H9 (cell line): ENCODE measurements around the gene HCAR1. TPM values are rescaled to one million over a fixed set of nuclear protein-coding genes. Genes with fewer than 3 reads are reported as not detected.
A peak's percentile ranks its signal among the peaks of the same experiment; 100 is the strongest.
"Not testable (repeated sequence)": the region's sequence is repeated elsewhere in the genome, so short reads cannot be mapped to it uniquely, and the experiment has no call there.

Experiments
- DNase-seq: peaks from one replicate; pipeline ENCODE4 v3.0.0-alpha.2; 2017
- H2AFZ ChIP-seq: one replicate; pipeline ENCODE4 v1.6.1; 2013; ENCODE audit warnings: mild to moderate bottlenecking, low read length, control low read depth, moderate library complexity
- H2AK5ac ChIP-seq: 2 replicates; pipeline ENCODE4 v1.6.1; 2013; ENCODE audit warnings: low read length, control low read depth, mixed read lengths; ENCODE audit not compliant: insufficient read length
- H2BK120ac ChIP-seq: one replicate; pipeline ENCODE4 v1.6.1; 2013; ENCODE audit warnings: low read depth, mild to moderate bottlenecking, low read length, control low read depth, inconsistent platforms; ENCODE audit not compliant: poor library complexity, severe bottlenecking
- H2BK12ac ChIP-seq: 2 replicates; pipeline ENCODE4 v1.6.1; 2013; ENCODE audit warnings: low read length, control low read depth, mixed read lengths, low read depth; ENCODE audit not compliant: insufficient read length
- H2BK15ac ChIP-seq: 2 replicates; pipeline ENCODE4 v1.6.1; 2013; ENCODE audit warnings: low read depth, low read length, control low read depth
- H2BK20ac ChIP-seq: one replicate; pipeline ENCODE4 v1.6.1; 2013; ENCODE audit warnings: low read depth, mild to moderate bottlenecking, low read length, control low read depth, inconsistent platforms; ENCODE audit not compliant: poor library complexity, severe bottlenecking
- H2BK5ac ChIP-seq: 2 replicates; pipeline ENCODE4 v1.6.1; 2013; ENCODE audit warnings: low read length, control low read depth, mixed read lengths; ENCODE audit not compliant: insufficient read length
- H3K14ac ChIP-seq: 2 replicates; pipeline ENCODE4 v1.6.1; 2013; ENCODE audit warnings: low read length, control low read depth; ENCODE audit not compliant: insufficient read depth
- H3K18ac ChIP-seq: 2 replicates; pipeline ENCODE4 v1.6.1; 2013; ENCODE audit warnings: low read depth, mild to moderate bottlenecking, mixed read lengths, low read length, control low read depth; ENCODE audit not compliant: insufficient read length
- H3K23ac ChIP-seq: 2 replicates; pipeline ENCODE4 v1.6.1; 2013; ENCODE audit warnings: low read length, control low read depth, mixed read lengths, low read depth; ENCODE audit not compliant: insufficient read length
- H3K23me2 ChIP-seq: 2 replicates; pipeline ENCODE4 v1.6.1; 2013; ENCODE audit warnings: low read depth, mild to moderate bottlenecking, mixed read lengths, low read length, control low read depth; ENCODE audit not compliant: insufficient read length, poor library complexity, severe bottlenecking
- H3K27ac ChIP-seq: 2 replicates; pipeline ENCODE4 v1.5.1; 2013; ENCODE audit warnings: low read length, control low read depth, mixed read lengths, low read depth; ENCODE audit not compliant: insufficient read length
- H3K27me3 ChIP-seq: 2 replicates; pipeline ENCODE4 v1.6.1; 2013; ENCODE audit warnings: low read length, control low read depth, inconsistent platforms; ENCODE audit not compliant: insufficient read depth
- H3K4ac ChIP-seq: 2 replicates; pipeline ENCODE4 v1.6.1; 2013; ENCODE audit warnings: low read depth, mild to moderate bottlenecking, control low read depth, inconsistent platforms, low read length, moderate library complexity
- H3K4me1 ChIP-seq: 2 replicates; pipeline ENCODE4 v1.6.1; 2013; ENCODE audit warnings: low read length, control low read depth, inconsistent platforms; ENCODE audit not compliant: insufficient read depth
- H3K4me2 ChIP-seq: 2 replicates; pipeline ENCODE4 v1.6.1; 2013; ENCODE audit warnings: low read length, control low read depth, mixed read lengths; ENCODE audit not compliant: insufficient read length, insufficient read depth
- H3K56ac ChIP-seq: 2 replicates; pipeline ENCODE4 v1.6.1; 2013; ENCODE audit warnings: low read depth, mild to moderate bottlenecking, mixed read lengths, low read length, control low read depth; ENCODE audit not compliant: insufficient read length
- H3K79me1 ChIP-seq: 2 replicates; pipeline ENCODE4 v1.6.1; 2013; ENCODE audit warnings: low read depth, mild to moderate bottlenecking, moderate library complexity, low read length, control low read depth, inconsistent platforms; ENCODE audit not compliant: insufficient read depth, poor library complexity, severe bottlenecking
- H3K79me2 ChIP-seq: 2 replicates; pipeline ENCODE4 v1.6.1; 2013; ENCODE audit warnings: low read length, control low read depth, inconsistent platforms; ENCODE audit not compliant: insufficient read depth
- H3K9ac ChIP-seq: 2 replicates; pipeline ENCODE4 v1.6.1; 2013; ENCODE audit warnings: low read length, control low read depth, mixed read lengths; ENCODE audit not compliant: insufficient read length; ENCODE audit errors: extremely low read depth
- H3K9me3 ChIP-seq: one replicate; pipeline ENCODE4 v1.6.1; 2013; ENCODE audit warnings: low read depth, low read length, inconsistent platforms; ENCODE audit not compliant: control insufficient read depth
- H3T11ph ChIP-seq: one replicate; pipeline ENCODE4 v1.6.1; 2013; ENCODE audit warnings: mild to moderate bottlenecking, low read length, control low read depth, inconsistent platforms
- H4K20me1 ChIP-seq: one replicate; pipeline ENCODE4 v1.6.1; 2013; ENCODE audit not compliant: control insufficient read depth, insufficient read length, insufficient read depth
- H4K5ac ChIP-seq: 2 replicates; pipeline ENCODE4 v1.6.1; 2013; ENCODE audit warnings: low read depth, mild to moderate bottlenecking, mixed read lengths, low read length, control low read depth; ENCODE audit not compliant: insufficient read length
- H4K8ac ChIP-seq: replicated peaks from 2 replicates; pipeline ENCODE4 v1.6.1; 2013; ENCODE audit warnings: low read length, control low read depth, mixed read lengths, low read depth; ENCODE audit not compliant: insufficient read length
- H4K91ac ChIP-seq: 2 replicates; pipeline ENCODE4 v1.6.1; 2013; ENCODE audit warnings: low read depth, mild to moderate bottlenecking, moderate library complexity, mixed read lengths, low read length, control low read depth; ENCODE audit not compliant: insufficient read length
- H3K27ac Mint-ChIP-seq, 3 experiments: 2 replicates in 2 of 3; 3 replicates in 1 of 3; pipeline ENCODE4 v1.8.0; 2020 to 2021; ENCODE audit warnings: mixed read lengths in 3 of 3, mild to moderate bottlenecking in 1 of 3, moderate library complexity in 1 of 3
- H3K27me3 Mint-ChIP-seq: 2 replicates; pipeline ENCODE4 v1.8.0; 2021; ENCODE audit warnings: low read depth, mild to moderate bottlenecking, moderate library complexity, mixed read lengths
- H3K36me3 Mint-ChIP-seq, 3 experiments: 2 replicates in 2 of 3; 3 replicates in 1 of 3; pipeline ENCODE4 v1.8.0; 2020 to 2021; ENCODE audit warnings: low read depth in 3 of 3, mixed read lengths in 3 of 3; ENCODE audit not compliant: insufficient read depth in 1 of 3
- H3K4me1 Mint-ChIP-seq, 2 experiments: 2 replicates each; pipeline ENCODE4 v1.8.0; 2020; ENCODE audit warnings: mixed read lengths in 2 of 2
- H3K4me3 Mint-ChIP-seq, 2 experiments: 2 replicates in 1 of 2; 3 replicates in 1 of 2; pipeline ENCODE4 v1.8.0; 2020 to 2021; ENCODE audit warnings: mild to moderate bottlenecking in 2 of 2, mixed read lengths in 2 of 2, moderate library complexity in 1 of 2
- H3K9me3 Mint-ChIP-seq, 2 experiments: 2 replicates in 1 of 2; 3 replicates in 1 of 2; pipeline ENCODE4 v1.8.0; 2020; ENCODE audit warnings: mild to moderate bottlenecking in 2 of 2, mixed read lengths in 2 of 2, moderate library complexity in 1 of 2
- whole genome bisulfite sequencing: extraction: QIAGEN DNeasy Blood & Tissue Kit; methylation state at CpG from one replicate; pipeline ENCODE4 v1.1.7; 2013; ENCODE audit warnings: missing lambda C conversion rate, low lambda C conversion rate, mixed read lengths; ENCODE audit not compliant: insufficient read length; ENCODE audit errors: extremely low coverage; 5-methylcytosine and 5-hydroxymethylcytosine counted together
- total RNA-seq: library from RNA; stranded (reverse); gene quantifications from 2 replicates; pipeline ENCODE4 v1.2.1, GENCODE V29; 2021
- TF ChIP-seq, protein P1 (sequence below): fragments of 200-600 bp; sonication (generic); conservative IDR thresholded peaks from 3 replicates; pipeline ENCODE4 v1.8.0; 2021; ENCODE audit warnings: antibody characterized with exemption, mild to moderate bottlenecking

Gene HCAR1
- total RNA-seq, 1 experiment from 2014 or later: 0.07 TPM

DNA sequence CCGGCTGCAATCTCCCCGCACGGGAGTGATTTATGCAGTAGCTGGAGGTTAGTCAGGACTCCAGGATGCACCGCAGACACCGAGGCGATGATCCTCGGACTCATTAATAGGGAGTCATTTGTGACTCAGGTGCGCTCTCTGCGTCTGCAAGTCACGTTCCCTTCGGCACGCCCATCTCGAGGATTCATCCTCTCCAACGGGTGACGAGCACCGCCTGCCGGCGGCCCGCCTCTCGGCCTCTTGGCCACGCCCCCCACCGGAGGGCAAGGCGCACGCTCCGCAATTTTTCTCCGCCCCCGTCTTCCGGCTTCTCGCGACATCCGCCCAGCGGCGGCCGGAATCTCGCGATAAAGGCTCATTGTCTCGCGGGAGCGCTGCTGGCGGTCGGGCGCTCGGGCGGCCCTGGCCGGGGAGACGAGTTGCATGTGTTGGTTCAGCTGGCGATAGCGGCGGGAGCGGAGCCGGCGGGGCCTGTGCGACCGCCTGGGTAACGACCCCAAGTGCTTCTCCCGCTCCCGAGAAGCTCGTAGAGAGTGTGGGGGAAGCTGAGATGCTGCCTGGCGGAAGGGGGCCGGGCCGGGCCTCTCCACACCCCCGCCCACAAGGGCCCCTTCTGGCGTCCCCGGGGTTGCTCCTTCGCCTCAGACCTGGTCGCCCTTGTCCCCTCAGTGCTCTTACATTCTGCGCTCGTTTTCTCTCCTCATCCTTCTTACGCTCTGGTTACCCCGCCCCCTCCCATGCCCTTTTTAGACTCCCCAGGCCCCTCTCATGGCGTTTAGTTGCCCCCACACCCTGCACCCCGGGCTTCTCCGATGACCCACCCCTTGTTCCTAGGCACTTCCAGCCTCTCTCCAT lies 22.0 kb upstream of the HCAR1 start, which contains the start of gene DENR:
Gene DENR (plus strand): TSS at position 361 of the 855 bp plus-strand sequence. CDS start 878 bp downstream, outside the sequence.
- peak within 1 kb of the TSS; percentile 98 to 100 (median 99) for H3K27ac Mint-ChIP-seq
- no peak within 1 kb of the TSS for H2BK15ac ChIP-seq
- no peaks in the 10 kb centered on the region for H4K20me1 ChIP-seq
- H3K9me3 ChIP-seq: no peaks in the 10 kb centered on the region
- H3K4me1 Mint-ChIP-seq: peaks cover 32 to 34% of the 10 kb centered on the region in 2 experiments
- H3K9ac ChIP-seq: peak within 1 kb of the TSS; percentile 99
- no peak within 1 kb of the TSS for H3K4ac ChIP-seq
- no peaks in the 10 kb centered on the region for H3K27me3 ChIP-seq
- no peak within 1 kb of the TSS for H2AK5ac ChIP-seq
- peak within 1 kb of the TSS; percentile 24 for H3K27ac ChIP-seq
- peak within 1 kb of the TSS; percentile 90 to 97 for H3K4me3 Mint-ChIP-seq
- H3K56ac ChIP-seq: peak within 1 kb of the TSS; percentile 57
- peak within 1 kb of the TSS; percentile 88 for H3K18ac ChIP-seq
- peak within 1 kb of the TSS; percentile 62 for H2BK120ac ChIP-seq
- H3K23me2 ChIP-seq: peaks cover 5% of the 10 kb centered on the region
- H3K4me2 ChIP-seq: peak within 1 kb of the TSS; percentile 99
- WGBS: no CpG with 5 or more reads among the region's 73 CpGs
- no peak within 1 kb of the TSS for H3K23ac ChIP-seq
- peak; percentile 100 for DNase-seq
- H3K79me1 ChIP-seq: peaks cover 4% of the 10 kb centered on the region
- H3K4me1 ChIP-seq: no peaks in the 10 kb centered on the region
- H4K8ac ChIP-seq: no peak within 1 kb of the TSS
- no peaks in the 10 kb centered on the region for H3K27me3 Mint-ChIP-seq
- peak within 1 kb of the TSS; percentile 96 for H3K14ac ChIP-seq
- peaks cover 7% of the 10 kb centered on the region; the same call in 1 of the 2 replicates for H3K79me2 ChIP-seq
- H4K91ac ChIP-seq: no peak within 1 kb of the TSS
- no peak within 1 kb of the TSS for H2BK12ac ChIP-seq
- H2BK5ac ChIP-seq: no peak within 1 kb of the TSS
- H3K9me3 Mint-ChIP-seq: no peaks in the 10 kb centered on the region; a peak in 1 of 5 replicates
- no peak within 1 kb of the TSS for H3T11ph ChIP-seq
- H4K5ac ChIP-seq: no peak within 1 kb of the TSS
- H2BK20ac ChIP-seq: no peak within 1 kb of the TSS
- TF ChIP-seq, protein P1, sequence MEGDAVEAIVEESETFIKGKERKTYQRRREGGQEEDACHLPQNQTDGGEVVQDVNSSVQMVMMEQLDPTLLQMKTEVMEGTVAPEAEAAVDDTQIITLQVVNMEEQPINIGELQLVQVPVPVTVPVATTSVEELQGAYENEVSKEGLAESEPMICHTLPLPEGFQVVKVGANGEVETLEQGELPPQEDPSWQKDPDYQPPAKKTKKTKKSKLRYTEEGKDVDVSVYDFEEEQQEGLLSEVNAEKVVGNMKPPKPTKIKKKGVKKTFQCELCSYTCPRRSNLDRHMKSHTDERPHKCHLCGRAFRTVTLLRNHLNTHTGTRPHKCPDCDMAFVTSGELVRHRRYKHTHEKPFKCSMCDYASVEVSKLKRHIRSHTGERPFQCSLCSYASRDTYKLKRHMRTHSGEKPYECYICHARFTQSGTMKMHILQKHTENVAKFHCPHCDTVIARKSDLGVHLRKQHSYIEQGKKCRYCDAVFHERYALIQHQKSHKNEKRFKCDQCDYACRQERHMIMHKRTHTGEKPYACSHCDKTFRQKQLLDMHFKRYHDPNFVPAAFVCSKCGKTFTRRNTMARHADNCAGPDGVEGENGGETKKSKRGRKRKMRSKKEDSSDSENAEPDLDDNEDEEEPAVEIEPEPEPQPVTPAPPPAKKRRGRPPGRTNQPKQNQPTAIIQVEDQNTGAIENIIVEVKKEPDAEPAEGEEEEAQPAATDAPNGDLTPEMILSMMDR: peak; percentile 88
- no peak within 1 kb of the TSS for H2AFZ ChIP-seq
- peaks cover 29 to 53% (median 45%) of the 10 kb centered on the region in 3 experiments; a peak in 6 of 7 replicates for H3K36me3 Mint-ChIP-seq

DNA sequence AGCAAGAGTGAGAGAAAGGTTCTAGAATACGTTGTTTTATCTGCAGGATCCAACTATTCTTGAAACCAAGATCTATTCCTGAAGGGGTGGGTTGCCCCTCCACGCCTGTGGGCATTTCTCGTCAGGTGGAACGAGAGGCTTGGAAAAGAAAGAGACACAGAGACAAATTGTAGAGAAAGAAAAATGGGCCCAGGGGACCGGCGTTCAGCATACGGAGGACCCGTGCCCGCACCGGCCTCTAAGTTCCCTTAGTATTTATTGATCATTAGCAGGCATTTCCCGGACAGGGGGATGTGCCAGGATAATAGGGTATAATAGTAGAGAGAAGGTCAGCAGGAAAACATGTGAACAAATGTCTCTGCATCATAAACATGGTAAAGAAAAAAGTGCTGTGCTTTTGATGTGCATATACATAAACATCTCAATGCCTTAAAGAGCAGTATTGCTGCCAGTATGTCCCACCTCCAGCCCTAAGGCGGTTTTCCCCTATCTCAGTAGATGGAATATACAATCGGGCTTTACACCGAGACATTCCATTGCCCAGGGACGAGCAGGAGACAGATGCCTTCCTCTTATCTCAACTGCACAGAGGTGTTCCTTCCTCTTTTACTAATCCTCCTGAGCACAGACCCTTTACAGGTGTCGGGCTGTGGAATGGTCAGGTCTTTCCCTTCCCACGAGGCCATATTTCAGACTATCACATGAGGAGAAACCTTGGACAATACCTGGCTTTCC lies 20.3 kb upstream of the HCAR1 start:
- H3K27ac Mint-ChIP-seq: peak overlapping the region; percentile 98 to 100 (median 99)
- not testable (repeated sequence) for H2AFZ ChIP-seq
- H3K27ac ChIP-seq: peak overlapping the region; percentile 82

More for the DNA sequence above, 20.3 kb upstream of the HCAR1 start:
- H3K4me1 ChIP-seq, H2AK5ac ChIP-seq, H3K4ac ChIP-seq, H3K9me3 Mint-ChIP-seq, H3T11ph ChIP-seq, H2BK20ac ChIP-seq, H4K20me1 ChIP-seq, H3K27me3 ChIP-seq, H4K91ac ChIP-seq, H3K9me3 ChIP-seq, H3K79me1 ChIP-seq, H3K56ac ChIP-seq, DNase-seq, H4K5ac ChIP-seq, H3K23ac ChIP-seq, H2BK15ac ChIP-seq, H3K79me2 ChIP-seq, H4K8ac ChIP-seq, H2BK5ac ChIP-seq, H3K23me2 ChIP-seq, H3K27me3 Mint-ChIP-seq, H2BK12ac ChIP-seq: not testable (repeated sequence)
- H2BK120ac ChIP-seq: peak overlapping the region; percentile 39
- H3K4me3 Mint-ChIP-seq: peak overlapping the region; percentile 90 to 97
- peak overlapping the region; percentile 28 for H3K9ac ChIP-seq
- no CpG with 5 or more reads among the region's 17 CpGs for whole genome bisulfite sequencing
- H3K4me2 ChIP-seq: peak overlapping the region; percentile 67
- H3K36me3 Mint-ChIP-seq: peaks cover 16 to 35% (median 28%) of the 10 kb centered on the region in 3 experiments; a peak in 6 of 7 replicates
- peaks cover 32 to 34% of the 10 kb centered on the region in 2 experiments for H3K4me1 Mint-ChIP-seq
- peak overlapping the region; percentile 71; the same call in 1 of the 2 replicates for H3K14ac ChIP-seq
- H3K18ac ChIP-seq: peak overlapping the region; percentile 33
